Hematopoietic multipotent progenitor cell treated with erythropoietin and hydrocortisone succinate and interleukin-3 and kit ligand, for 17 days (in vitro differentiated cells): Measurements from ENCODE around the gene PHACTR1.

Experiments used
- DNase-seq: peaks from one replicate; pipeline ENCODE4 v3.0.0-alpha.2; 2015; ENCODE audit warnings: low spot score

PHACTR1 gene

DNA sequence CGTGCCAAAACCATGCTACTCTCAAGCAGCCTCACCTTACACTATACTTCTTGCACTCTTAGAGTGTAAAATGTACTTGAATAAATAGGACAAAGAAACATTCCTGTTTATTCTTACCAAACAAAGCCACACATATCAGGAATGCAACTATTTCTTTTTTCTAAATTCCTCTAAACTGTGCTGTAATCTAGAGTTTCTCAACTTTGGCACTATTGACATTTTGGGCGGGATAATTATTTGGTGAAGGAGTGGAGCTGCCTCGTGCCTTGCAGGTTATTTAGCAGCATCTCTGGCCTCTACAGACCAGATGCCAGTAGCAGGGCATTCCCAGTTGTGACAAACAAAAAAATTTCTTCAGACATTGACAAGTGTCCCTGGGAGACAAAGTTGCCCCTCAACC, 86.9 kb downstream of the PHACTR1 start:
- DNase-seq: no peak

DNA sequence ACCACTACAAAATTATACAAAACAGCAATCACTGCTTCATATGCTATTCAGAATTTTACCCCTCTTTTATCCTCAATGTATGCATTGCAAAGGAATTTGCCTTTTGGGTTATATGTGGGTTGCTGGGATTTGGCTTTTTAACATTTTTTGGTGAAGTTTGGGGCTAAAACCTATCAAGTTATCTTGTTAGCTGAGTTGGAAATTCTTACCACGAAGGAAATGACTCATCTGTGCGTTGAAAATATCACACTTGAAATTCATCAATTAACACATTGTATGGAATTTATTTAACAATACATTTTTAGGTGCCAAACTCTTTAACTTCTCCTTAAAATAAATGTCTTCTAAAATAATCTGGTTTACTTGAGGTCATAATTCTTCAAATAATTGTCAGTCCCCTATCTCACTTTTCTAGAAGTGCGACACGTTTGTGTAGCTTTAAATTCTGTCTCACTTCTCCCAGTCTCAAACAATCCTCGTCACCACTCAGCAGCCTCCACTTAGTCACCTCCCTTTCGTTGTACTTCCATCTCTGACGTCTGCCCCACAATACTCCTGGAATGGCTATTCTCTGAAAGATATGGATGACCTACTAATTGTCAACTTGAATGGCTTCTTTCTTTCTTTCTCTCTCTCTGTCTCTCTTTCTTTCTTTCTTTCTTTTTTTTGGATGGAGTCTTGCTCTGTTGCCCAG, 88.5 kb downstream of the PHACTR1 start:
- no peak for DNase-seq

DNA sequence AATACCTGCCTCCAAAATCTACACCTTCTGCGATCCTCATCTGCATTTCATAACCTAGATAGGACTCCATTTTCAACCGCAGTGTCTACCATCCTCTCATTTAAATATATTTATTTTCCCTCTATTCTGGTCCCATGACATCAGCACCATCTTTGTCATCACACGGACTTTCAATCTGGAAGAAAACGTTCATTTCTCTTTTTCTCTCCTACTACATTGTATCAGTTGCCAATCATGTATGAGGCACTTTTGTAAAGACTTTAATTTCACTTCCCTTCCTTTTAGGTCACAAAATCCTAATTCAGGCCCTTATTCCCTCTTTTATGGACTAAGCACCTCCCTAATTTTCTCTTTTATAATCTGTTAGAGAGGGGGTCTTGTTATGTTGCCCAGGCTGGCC, 89.6 kb downstream of the PHACTR1 start:
- DNase-seq: no peak

- no peak for DNase-seq
Measured at GRCh38 chr6:12806796-12807195, 90.2 kb downstream of the PHACTR1 start.

DNA sequence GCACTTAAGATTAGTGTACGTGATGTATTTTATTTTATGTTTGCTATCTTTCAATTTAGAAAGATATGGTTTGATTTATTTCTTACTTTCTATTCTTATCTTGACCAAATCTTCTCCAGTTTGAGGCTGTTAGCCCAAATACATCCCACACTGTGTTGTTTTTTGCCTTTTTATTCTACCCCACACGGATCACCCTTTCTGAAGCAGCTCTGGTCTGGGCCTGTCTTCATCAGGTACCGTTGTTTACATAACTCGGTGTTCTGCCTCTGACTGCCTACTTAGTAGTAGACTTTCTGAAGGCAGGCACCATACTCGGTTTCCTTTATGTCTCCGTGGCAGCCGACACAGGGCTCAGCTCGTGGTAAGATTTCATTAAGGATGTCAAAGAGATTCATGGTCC, 95.0 kb downstream of the PHACTR1 start:
- no peak for DNase-seq

DNA sequence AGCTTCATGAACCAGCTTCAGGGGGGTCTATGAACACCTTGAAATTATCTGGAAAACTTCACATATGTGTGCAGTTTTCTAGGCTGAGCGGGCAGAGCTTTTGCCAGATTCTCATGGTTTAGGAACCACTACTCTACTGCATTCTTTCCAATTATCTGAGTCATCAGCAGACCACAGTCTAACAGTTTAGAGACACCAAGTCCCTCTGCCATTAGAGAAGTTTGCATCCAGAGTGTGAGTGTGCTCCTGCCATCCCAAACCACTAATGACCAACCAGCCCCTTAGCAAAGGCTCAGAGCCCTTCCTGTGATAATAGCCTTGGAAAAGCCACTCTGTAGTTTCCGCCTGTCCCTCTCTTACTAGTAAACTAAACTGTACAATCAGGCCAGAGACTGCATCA, 96.8 kb downstream of the PHACTR1 start:
- DNase-seq: no peak

DNA sequence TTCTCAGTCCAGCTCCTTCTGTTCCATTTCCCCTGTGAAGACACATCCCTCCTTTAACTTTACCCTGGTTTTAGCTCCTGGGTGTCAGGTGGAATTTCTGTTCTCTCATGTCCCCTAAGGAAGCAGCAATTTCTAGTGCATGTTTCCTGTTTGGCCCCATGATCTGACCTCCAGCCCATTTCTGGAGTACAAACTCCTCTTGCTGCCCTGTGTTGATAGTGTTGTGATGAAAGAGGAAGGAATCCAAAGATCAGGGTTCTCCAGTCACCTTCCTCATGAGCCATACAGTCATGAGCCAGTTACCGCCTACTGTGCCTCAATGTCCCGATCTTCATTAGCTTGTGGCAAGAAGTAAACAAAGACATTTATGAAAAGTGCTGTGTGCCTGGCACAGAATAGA, 97.4 kb downstream of the PHACTR1 start:
- no peak for DNase-seq

DNA sequence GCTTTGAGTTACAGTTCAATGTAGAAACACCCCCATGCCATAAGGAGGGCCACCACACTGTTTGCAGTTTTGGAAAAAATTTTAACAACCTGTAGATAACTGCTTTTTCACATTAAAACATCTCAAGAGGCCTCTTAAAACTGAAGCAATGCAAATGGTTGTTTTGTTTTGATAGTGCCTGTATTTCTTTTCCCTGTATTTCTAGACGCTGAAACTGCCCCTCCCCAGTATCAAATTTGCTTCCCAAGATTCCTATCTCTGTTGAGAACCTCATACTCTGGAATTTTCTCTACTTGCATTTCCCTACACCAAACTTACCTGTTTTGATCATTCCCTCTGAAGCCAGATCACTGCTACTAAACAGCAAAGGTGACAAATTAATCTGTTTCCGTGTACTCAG, 98.5 kb downstream of the PHACTR1 start:
- DNase-seq: no peak

DNA sequence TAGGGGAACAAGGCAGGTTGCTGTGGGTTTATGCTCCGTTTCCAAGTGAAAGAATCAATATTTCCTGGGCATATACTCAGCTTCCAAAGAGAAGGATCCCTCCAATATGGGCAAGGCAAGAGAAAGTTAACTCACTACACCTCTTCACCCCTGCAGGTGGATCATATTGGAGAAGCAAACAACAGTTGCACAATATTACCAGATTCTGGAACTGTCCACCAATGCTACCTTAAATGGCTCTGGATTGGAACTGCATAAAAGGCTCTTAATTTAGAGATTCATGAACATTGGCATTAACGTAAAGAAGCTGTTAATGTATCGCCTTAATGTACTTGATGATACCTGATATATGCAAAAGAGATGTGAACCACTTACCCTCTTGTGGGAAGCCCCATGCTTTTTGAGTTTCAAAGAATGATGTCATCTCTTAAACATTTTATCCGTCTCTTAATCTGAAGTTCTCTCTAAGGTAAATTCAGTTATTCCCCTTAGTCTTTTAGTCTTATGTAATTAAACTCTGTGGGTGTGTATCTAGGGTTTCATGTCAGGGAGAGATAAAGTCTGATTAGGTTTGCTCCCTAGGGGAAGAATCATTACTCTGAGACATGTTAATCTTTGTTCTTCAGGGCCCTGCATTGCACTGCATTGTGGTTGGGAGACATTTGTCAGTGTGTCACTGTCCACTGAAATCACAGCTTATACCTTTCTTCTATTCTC, 99.5 kb downstream of the PHACTR1 start:
- no peak for DNase-seq

DNA sequence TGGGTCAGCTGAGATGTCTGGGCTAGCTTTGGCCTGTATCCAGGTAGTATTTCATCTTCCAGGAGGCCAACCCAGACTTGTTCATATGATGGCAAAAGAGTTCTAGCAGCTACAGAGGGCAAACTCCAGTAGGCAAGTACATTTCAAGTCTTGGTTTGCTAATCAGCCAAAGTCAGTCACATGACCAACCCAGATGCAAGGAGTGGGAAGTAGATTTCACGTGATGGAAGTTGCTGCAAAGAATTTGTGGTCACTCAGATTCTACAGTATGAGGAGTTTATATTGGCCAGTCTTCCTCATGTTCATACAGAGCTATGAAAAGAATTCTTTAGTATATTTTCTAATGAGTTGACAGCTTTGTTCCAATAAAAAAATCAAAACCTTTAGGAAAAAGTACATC, 101.8 kb downstream of the PHACTR1 start:
- no peak for DNase-seq

DNA sequence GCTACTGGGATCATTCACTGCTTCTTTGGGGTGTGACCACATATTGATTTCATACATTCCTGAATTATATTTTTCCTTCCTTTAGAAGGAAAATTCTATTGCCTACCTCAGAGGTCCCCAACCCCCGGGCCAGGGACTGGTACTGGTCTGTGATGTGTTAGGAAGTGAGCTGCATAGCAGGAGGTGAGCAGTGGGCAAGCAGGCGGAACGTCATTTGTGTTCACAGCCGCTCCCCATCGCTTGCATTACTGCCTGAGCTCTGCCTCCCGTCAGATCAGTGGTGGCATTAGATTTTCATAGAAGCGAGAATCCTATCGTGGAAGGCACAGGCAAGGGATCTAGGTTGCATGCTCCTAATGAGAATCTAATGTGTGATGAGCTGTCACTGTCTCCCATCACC, 107.3 kb downstream of the PHACTR1 start:
- DNase-seq: no peak

GRCh38 chr6:12826584-12826983, 110.0 kb downstream of the PHACTR1 start:
- DNase-seq: no peak

DNA sequence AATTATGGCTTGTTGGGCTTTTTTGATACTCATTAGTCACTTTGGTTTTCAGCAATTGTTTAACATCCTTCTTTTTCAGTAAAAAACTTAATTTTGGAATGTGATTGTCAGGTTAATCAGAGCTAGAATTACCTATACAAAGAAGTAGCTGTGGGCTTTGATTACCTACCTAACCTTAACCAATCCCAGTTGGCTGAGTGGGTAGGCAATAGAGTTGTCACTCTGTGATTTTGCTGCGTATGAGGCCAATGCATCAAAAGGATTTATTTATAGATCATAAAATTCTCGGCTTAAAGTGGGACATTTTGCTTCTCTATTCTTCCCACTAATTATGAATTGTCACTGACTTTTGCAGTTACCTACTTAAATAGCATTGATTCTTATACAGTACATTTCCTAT, 111.4 kb downstream of the PHACTR1 start:
- no peak for DNase-seq

GRCh38 chr6:12832226-12832735, 115.7 kb downstream of the PHACTR1 start:
- no peak for DNase-seq

DNA sequence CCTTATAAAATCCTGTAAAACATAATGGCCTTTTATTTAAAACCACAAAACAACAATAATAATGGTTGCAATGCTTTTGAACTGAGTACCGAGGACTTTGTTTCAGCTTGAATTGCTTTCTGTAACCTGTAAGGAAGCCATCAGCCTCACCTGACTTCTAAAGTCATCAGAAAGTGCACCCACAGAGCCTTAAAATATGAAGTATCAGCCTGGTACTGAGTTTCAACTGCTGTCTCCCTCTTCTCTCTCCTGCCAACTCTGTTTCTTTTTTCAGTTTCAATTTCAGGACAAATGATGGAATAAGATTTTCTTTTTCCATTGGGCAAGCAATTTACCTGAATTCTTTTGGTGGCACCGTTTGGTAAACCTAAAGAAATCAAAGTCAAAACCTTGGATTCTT, 119.4 kb downstream of the PHACTR1 start:
- no peak for DNase-seq

GRCh38 chr6:12841619-12842018, 125.1 kb downstream of the PHACTR1 start:
- no peak for DNase-seq

GRCh38 chr6:12842114-12842513, 125.5 kb downstream of the PHACTR1 start:
- no peak for DNase-seq

GRCh38 chr6:12842658-12843057, 126.1 kb downstream of the PHACTR1 start:
- no peak for DNase-seq

DNA sequence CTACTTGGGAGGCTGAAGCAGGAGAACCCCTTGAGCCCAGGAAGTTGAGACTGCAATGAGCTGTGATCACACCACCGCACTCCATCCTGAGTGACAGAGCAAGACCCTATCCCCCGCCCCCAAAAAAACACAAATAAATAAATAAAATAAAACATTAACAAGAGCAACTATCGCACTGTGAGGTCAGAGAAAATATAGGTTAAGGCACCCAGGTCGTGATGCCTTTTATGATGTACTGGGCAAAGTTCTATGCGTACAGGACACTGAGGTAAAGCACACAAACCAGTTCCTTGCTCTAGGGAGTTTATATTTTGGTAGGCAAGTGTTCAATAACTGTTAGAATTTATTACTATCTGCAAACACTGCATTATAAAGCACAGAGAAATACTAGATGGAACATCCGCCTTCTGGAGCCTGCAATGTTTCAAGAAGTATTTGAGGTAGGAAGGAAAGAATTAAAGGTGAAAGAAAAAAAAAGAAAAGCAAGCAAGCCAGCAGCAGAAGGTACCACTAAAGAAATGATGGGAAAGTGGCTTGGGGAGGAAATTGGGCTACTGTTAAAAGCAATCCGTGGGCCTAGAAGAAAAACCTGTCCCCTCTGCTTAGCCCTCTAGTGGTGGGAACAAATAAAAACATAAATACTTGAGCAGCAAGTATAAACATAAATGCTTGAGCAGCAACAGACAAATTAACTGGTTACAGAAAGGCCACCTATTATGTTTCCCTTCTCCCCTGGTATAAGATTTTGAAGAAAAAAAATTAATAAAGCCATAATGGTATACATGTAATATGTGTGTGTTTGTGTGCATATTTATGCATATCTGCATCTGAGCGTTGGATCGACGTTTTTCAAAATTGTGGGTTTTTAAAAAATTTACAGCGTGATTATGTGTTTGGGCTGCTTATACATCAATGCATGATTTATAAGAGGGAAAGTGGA, 128.0 kb downstream of the PHACTR1 start:
- DNase-seq: no peak

DNA sequence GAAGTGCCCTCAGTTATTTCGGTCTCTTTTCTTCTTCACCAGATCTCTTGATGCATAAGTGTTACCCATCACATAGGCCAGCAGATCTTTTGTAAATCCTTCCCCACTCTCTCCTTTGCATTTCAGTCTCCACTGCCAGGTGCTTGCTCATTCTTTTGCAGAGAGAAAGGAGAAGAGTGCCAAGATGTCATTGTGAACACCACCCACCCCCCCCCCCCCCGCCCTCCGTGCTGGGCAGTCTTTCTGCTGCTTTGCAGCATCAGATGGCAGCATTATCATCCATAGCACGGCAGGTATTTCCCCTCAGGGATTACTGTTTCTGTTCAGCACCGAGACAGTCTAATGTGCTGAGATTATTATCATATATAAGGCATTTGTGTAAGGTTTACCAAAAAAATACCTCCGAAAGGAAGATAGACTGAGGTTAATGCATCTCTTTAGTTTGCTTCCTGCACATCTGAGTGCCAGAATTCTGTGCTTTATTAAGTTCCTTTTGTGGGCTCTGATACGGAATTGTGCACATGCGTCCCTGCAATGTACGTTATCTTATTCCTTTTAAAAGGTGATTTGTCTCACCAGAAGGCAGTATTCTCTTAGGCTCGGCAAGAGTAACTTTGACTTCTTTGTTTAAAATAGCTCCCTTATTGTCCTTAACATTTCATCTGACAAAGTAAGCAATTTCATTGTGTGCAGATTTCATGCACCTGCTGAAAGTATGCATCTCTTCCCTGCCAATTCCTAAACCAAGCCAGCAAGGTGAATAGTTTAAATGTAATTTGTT, 128.8 kb downstream of the PHACTR1 start:
- no peak for DNase-seq

- no peak for DNase-seq
Measured at GRCh38 chr6:12848964-12849808, 132.6 kb downstream of the PHACTR1 start.
